Karpas-422 (cell line): ENCODE measurements around the gene MSRB2. TPM values are rescaled to one million over a fixed set of nuclear protein-coding genes. Genes with fewer than 3 reads are reported as not detected.

ENCODE experiments used
- DNase-seq: peaks from one replicate; pipeline ENCODE4 v3.0.0-alpha.2; 2015
- H2AFZ ChIP-seq: fragments of 200-600 bp; sonication (generic); 2 replicates; pipeline ENCODE4 v1.6.1; 2014; ENCODE audit warnings: antibody characterized with exemption, low read length, mixed read lengths
- H3K27ac ChIP-seq: fragments of 200-600 bp; sonication (generic); 2 replicates; pipeline ENCODE4 v1.5.1; 2014; ENCODE audit warnings: mild to moderate bottlenecking, low read length, moderate library complexity
- H3K27me3 ChIP-seq: fragments of 200-600 bp; sonication (generic); 2 replicates; pipeline ENCODE4 v1.6.1; 2014; ENCODE audit warnings: low read length, mixed read lengths
- H3K36me3 ChIP-seq: fragments of 200-600 bp; sonication (generic); 2 replicates; pipeline ENCODE4 v1.6.1; 2014; ENCODE audit warnings: low read length, mixed read lengths; ENCODE audit not compliant: insufficient read depth
- H3K4me1 ChIP-seq: fragments of 200-600 bp; sonication (generic); 2 replicates; pipeline ENCODE4 v1.6.1; 2014; ENCODE audit warnings: mild to moderate bottlenecking, low read length, mixed read lengths
- H3K4me2 ChIP-seq: fragments of 200-600 bp; sonication (generic); 2 replicates; pipeline ENCODE4 v1.6.1; 2014; ENCODE audit warnings: low read length, low read depth, mild to moderate bottlenecking; ENCODE audit not compliant: poor library complexity, severe bottlenecking
- H3K4me3 ChIP-seq: fragments of 200-600 bp; sonication (generic); 2 replicates; pipeline ENCODE4 v1.5.1; 2014; ENCODE audit warnings: mild to moderate bottlenecking, antibody characterized with exemption, low read length, mixed read lengths
- H3K79me2 ChIP-seq: fragments of 200-600 bp; sonication (generic); 2 replicates; pipeline ENCODE4 v1.6.1; 2014; ENCODE audit warnings: mild to moderate bottlenecking, low read length, mixed read lengths
- H3K9ac ChIP-seq: fragments of 200-600 bp; sonication (generic); 2 replicates; pipeline ENCODE4 v1.6.0; 2014; ENCODE audit warnings: low read length
- H3K9me2 ChIP-seq: fragments of 200-600 bp; sonication (generic), shearing (Covaris generic); replicated peaks from 2 replicates; pipeline ENCODE4 v1.6.0; 2014; ENCODE audit warnings: mild to moderate bottlenecking, low read length, moderate library complexity; ENCODE audit not compliant: insufficient read depth
- H3K9me3 ChIP-seq: fragments of 300-700, 200-600 bp; sonication (generic); 2 replicates; pipeline ENCODE4 v1.6.1; 2014; ENCODE audit warnings: low read length, mixed read lengths
- H4K20me1 ChIP-seq: fragments of 200-600 bp; sonication (generic); 2 replicates; pipeline ENCODE4 v1.6.1; 2014; ENCODE audit warnings: mild to moderate bottlenecking, antibody characterized with exemption, low read length, low read depth; ENCODE audit not compliant: insufficient read depth
- small RNA-seq: library from RNA; depleted of rRNA; stranded (forward); fragments of <200 nt; gene quantifications from one replicate; pipeline ENCODE3, GENCODE V24; 2014
- total RNA-seq: library from RNA; depleted of rRNA; stranded (reverse); fragments of >200 nt; shearing (Covaris generic); gene quantifications from 2 replicates; pipeline ENCODE4 v1.2.3, GENCODE V29; 2014; ENCODE audit warnings: low replicate concordance; rRNA removed

The MSRB2 gene
- total RNA-seq, 1 experiment from 2014 or later = 12.3 TPM

- Histone ChIP-seq H3K9ac (no peak overlapping the region), H3K9me3 (no peaks in the 10 kb centered on the region), H3K4me2 (no peak overlapping the region), H3K27me3 (no peaks in the 10 kb centered on the region), H3K4me1 (peaks cover 10% of the 10 kb centered on the region), H3K36me3 (no peaks in the 10 kb centered on the region), H3K27ac (no peak overlapping the region), H3K9me2 (no peaks in the 10 kb centered on the region), H3K4me3 (no peak overlapping the region), H2AFZ (peak overlapping the region; percentile 66), H4K20me1 (no peaks in the 10 kb centered on the region), H3K79me2 (no peaks in the 10 kb centered on the region)
- DNase-seq = peak; percentile 85
Measured at GRCh38 chr10:23158370-23158769, 63.0 kb downstream of the MSRB2 start.

GRCh38 chr10:23171232-23171876, 76.0 kb downstream of the MSRB2 start:
- Histone ChIP-seq H3K27me3 (no peaks in the 10 kb centered on the region), H3K4me2 (no peak overlapping the region), H3K4me1 (no peaks in the 10 kb centered on the region), H3K9me2 (no peaks in the 10 kb centered on the region), H4K20me1 (no peaks in the 10 kb centered on the region), H3K9ac (no peak overlapping the region), H3K79me2 (no peaks in the 10 kb centered on the region), H3K36me3 (no peaks in the 10 kb centered on the region), H3K4me3 (no peak overlapping the region), H3K9me3 (no peaks in the 10 kb centered on the region), H2AFZ (no peak overlapping the region), H3K27ac (no peak overlapping the region)
- DNase-seq = no peak

Small RNAs within 50 kb of the gene (small RNA-seq; reads per million reads assigned to genes)
- gene RF00561 = not detected

Other genes with a start within 250 kb of the MSRB2 start
- not detected in 2 replicates for gene ARMC3, start 167.5 kb upstream of the MSRB2 start, total RNA-seq
- gene PTF1A, start 96.7 kb downstream of the MSRB2 start, total RNA-seq = not detected in 2 replicates
- not detected in 2 replicates for gene C10orf67, start 249.2 kb downstream of the MSRB2 start, total RNA-seq